Endothelial cell of umbilical vein (primary cell): ENCODE measurements around the gene KIF26A. TPM values are rescaled to one million over a fixed set of nuclear protein-coding genes. Genes with fewer than 3 reads are reported as not detected.

ENCODE experiments used
- BruUV-seq: library from RNA; stranded (reverse); fragments of 400-500 nt; replicated peaks from 2 replicates; lab custom pipeline; 2021; lab: Mats Ljungman, UMichigan
- CTCF ChIA-PET: fragments of 300-600, 350-600 bp; sonication (Branson Sonifier 250); formaldehyde crosslinking; loops from one replicate; lab custom pipeline; 2021; ENCODE audit warnings: antibody characterized with exemption, inconsistent platforms; lab: Charles Lee
- POLR2A ChIA-PET: fragments of 300-600, 350-600 bp; sonication (Branson Sonifier 250); formaldehyde crosslinking; loops from one replicate; lab custom pipeline; 2021; ENCODE audit warnings: antibody characterized with exemption, inconsistent platforms; lab: Charles Lee
- DNase-seq: peaks from one replicate; pipeline ENCODE4 v3.0.0-alpha.2; 2011; ENCODE audit warnings: low read depth, low spot score
- FAIRE-seq: peaks from 2 replicates; lab custom pipeline; 2011; peaks lifted over from hg19 to GRCh38; lab: Jason Lieb, UNC
- H2AFZ ChIP-seq: 2 replicates; pipeline ENCODE4 v1.6.0; 2012; ENCODE audit warnings: low read depth, low read length, control low read depth, inconsistent platforms
- H3K27ac ChIP-seq: 2 replicates; pipeline ENCODE4 v1.5.1; 2011; ENCODE audit warnings: low read depth, mild to moderate bottlenecking, control low read depth, low read length, moderate library complexity; ENCODE audit not compliant: insufficient read depth
- H3K27me3 ChIP-seq, 2 experiments: 2 replicates each; pipeline versions ENCODE4 v1.6.0 to v1.6.1; 2011; ENCODE audit warnings: low read length in 2 of 2, mixed read lengths in 1 of 2; ENCODE audit not compliant: control insufficient read depth in 2 of 2, insufficient read depth in 2 of 2
- H3K36me3 ChIP-seq, 2 experiments: 2 replicates in 1 of 2; 3 replicates in 1 of 2; pipeline ENCODE4 v1.5.1; 2011; ENCODE audit warnings: low read length in 2 of 2, mild to moderate bottlenecking in 1 of 2, moderate library complexity in 1 of 2; ENCODE audit not compliant: control insufficient read depth in 2 of 2, insufficient read depth in 2 of 2; ENCODE audit errors: extremely low read depth in 1 of 2
- H3K4me1 ChIP-seq: 3 replicates; pipeline ENCODE4 v1.5.1; 2011; ENCODE audit warnings: mild to moderate bottlenecking, low read length; ENCODE audit not compliant: control insufficient read depth, insufficient read depth; ENCODE audit errors: extremely low read depth
- H3K4me2 ChIP-seq: 2 replicates; pipeline ENCODE4 v1.6.1; 2011; ENCODE audit warnings: low read length, control low read depth, mixed read lengths; ENCODE audit not compliant: insufficient read depth
- H3K4me3 ChIP-seq, 3 experiments: fragments of 200-600 bp in 1 of 3; sonication (generic), shearing (Covaris generic) in 1 of 3; replicated peaks in 1 of 3; 2 replicates each; pipeline ENCODE4 v1.5.1; 2011 to 2016; ENCODE audit warnings: control low read depth in 3 of 3, low read length in 3 of 3, mild to moderate bottlenecking in 2 of 3, inconsistent platforms in 1 of 3, low read depth in 1 of 3, moderate library complexity in 1 of 3; ENCODE audit not compliant: insufficient read depth in 1 of 3
- H3K79me2 ChIP-seq: 2 replicates; pipeline ENCODE4 v1.6.0; 2012; ENCODE audit warnings: low read length, inconsistent platforms; ENCODE audit not compliant: control insufficient read depth, insufficient read depth
- H3K9ac ChIP-seq: replicated peaks from 2 replicates; pipeline ENCODE3; 2011; ENCODE audit warnings: low read length, control low read depth; ENCODE audit not compliant: insufficient read depth; ENCODE audit errors: extremely low read depth
- H3K9me1 ChIP-seq: replicated peaks from 3 replicates; pipeline ENCODE4 v1.6.0; 2011; ENCODE audit warnings: mild to moderate bottlenecking, low read length; ENCODE audit not compliant: control insufficient read depth, insufficient read depth; ENCODE audit errors: extremely low read depth
- H3K9me3 ChIP-seq: replicated peaks from 2 replicates; pipeline ENCODE4 v1.5.1; 2012; ENCODE audit warnings: low read length, inconsistent platforms; ENCODE audit not compliant: control insufficient read depth, insufficient read depth
- H4K20me1 ChIP-seq: replicated peaks from 2 replicates; pipeline ENCODE3; 2011; ENCODE audit warnings: mild to moderate bottlenecking, low read length; ENCODE audit not compliant: control insufficient read depth, insufficient read depth; ENCODE audit errors: extremely low read depth
- EZH2 ChIP-seq: IDR thresholded peaks from 2 replicates; pipeline ENCODE4 v1.6.1; 2012; ENCODE audit warnings: borderline replicate concordance, low read depth, mild to moderate bottlenecking, moderate library complexity, low read length, inconsistent platforms; ENCODE audit not compliant: severe bottlenecking
- GATA2 ChIP-seq: IDR thresholded peaks from 2 replicates; pipeline ENCODE4 v1.7.0; 2011; ENCODE audit warnings: low read depth, mild to moderate bottlenecking, moderate library complexity, mixed read lengths, low read length; ENCODE audit not compliant: insufficient read length, insufficient read depth
- JUN ChIP-seq: IDR thresholded peaks from 2 replicates; pipeline ENCODE4 v1.6.1; 2011; ENCODE audit warnings: borderline replicate concordance, low read depth; ENCODE audit not compliant: insufficient read length, insufficient read depth
- MAX ChIP-seq: IDR thresholded peaks from 2 replicates; pipeline ENCODE4 v1.6.1; 2011; ENCODE audit not compliant: insufficient read depth, insufficient read length
- POLR2AphosphoS5 ChIP-seq: IDR thresholded peaks from 2 replicates; pipeline ENCODE4 v1.6.1; 2012; ENCODE audit warnings: low read depth, mild to moderate bottlenecking, control low read depth, low read length, moderate library complexity; ENCODE audit not compliant: insufficient read depth
- dilution Hi-C: fragments of 300-500 bp; cut with MboI; formaldehyde crosslinking; loops from one replicate; pipeline ENCODE4 v1.15.0; 2019; ENCODE audit warnings: low sequenced_read_pairs; ENCODE audit not compliant: extremely low pct_ligation_motif_present
- intact Hi-C: fragments of 100-400 bp; cut with micrococcal nuclease; formaldehyde crosslinking; loops from one replicate; pipeline ENCODE4 v1.10.0; 2022
- polyA plus RNA-seq, 4 experiments: library from polyadenylated mRNA; depleted of rRNA in 3 of 4; stranded (reverse) in 3 of 4; unstranded in 1 of 4; fragments of >200 nt; gene quantifications; 2 replicates each; pipeline versions ENCODE4 v1.2.1 to v1.2.3, GENCODE V29; 2011 to 2012; ENCODE audit warnings: missing spikeins in 1 of 4
- total RNA-seq: library from RNA; stranded (reverse); gene quantifications from 2 replicates; pipeline ENCODE4 v1.2.3, GENCODE V29; 2021

The KIF26A gene
- total and polyA plus RNA-seq, 2 donors (not counting 3 experiments of a cell fraction or from before 2014, with no cell fraction given), result 3.6 to 10.7 TPM

- H3K4me3 ChIP-seq, result no peak overlapping the region
- no peaks in the 10 kb centered on the region for H4K20me1 ChIP-seq
- dilution Hi-C loops, result no loop called here
- TF ChIP-seq MAX (no peak), EZH2 (no peak), JUN (no peak), POLR2AphosphoS5 (no peak), GATA2 (no peak)
- peaks cover 14 to 21% of the 10 kb centered on the region in 2 experiments for H3K27me3 ChIP-seq
- no peak overlapping the region for H3K27ac ChIP-seq
- no peaks in the 10 kb centered on the region for H3K9me3 ChIP-seq
- FAIRE-seq (no peak), DNase-seq (no peak)
- H3K79me2 ChIP-seq, result no peaks in the 10 kb centered on the region
- H3K9ac ChIP-seq, result no peak overlapping the region
- H3K36me3 ChIP-seq, result no peaks in the 10 kb centered on the region
- no TSS peak for BruUV-seq
- no peaks in the 10 kb centered on the region for H3K4me1 ChIP-seq
- POLR2A ChIA-PET, result no interaction called here
- no peak overlapping the region for H3K4me2 ChIP-seq
- CTCF ChIA-PET, result no interaction called here
- intact Hi-C loops, result no loop called here
- H2AFZ ChIP-seq, result no peak overlapping the region
- no peaks in the 10 kb centered on the region for H3K9me1 ChIP-seq
Observed at GRCh38 chr14:104112609-104113571, 25.5 kb upstream of the KIF26A start.
